Skeletal muscle satellite cell (primary cell): ENCODE results near the gene LAMA4.

Source experiments
- H3K27me3 ChIP-seq: 2 replicates; pipeline ENCODE4 v1.7.0; 2013; ENCODE audit warnings: low read length; ENCODE audit not compliant: control insufficient read depth, insufficient read depth
- H3K36me3 ChIP-seq: 2 replicates; pipeline ENCODE4 v1.7.0; 2013; ENCODE audit warnings: mild to moderate bottlenecking, control low read depth, low read length; ENCODE audit not compliant: insufficient read depth
- H3K4me1 ChIP-seq: 2 replicates; pipeline ENCODE4 v1.7.0; 2013; ENCODE audit warnings: low read length; ENCODE audit not compliant: control insufficient read depth, insufficient read depth
- H3K4me2 ChIP-seq: 2 replicates; pipeline ENCODE4 v1.7.0; 2013; ENCODE audit warnings: mild to moderate bottlenecking, low read length
- H3K4me3 ChIP-seq: 2 replicates; pipeline ENCODE4 v1.7.0; 2013; ENCODE audit warnings: low read length
- H3K9ac ChIP-seq: 2 replicates; pipeline ENCODE4 v1.7.0; 2013; ENCODE audit warnings: mild to moderate bottlenecking, low read depth, low read length, moderate library complexity
- H3K9me3 ChIP-seq: replicated peaks from 2 replicates; pipeline ENCODE4 v1.7.0; 2013; ENCODE audit warnings: mild to moderate bottlenecking, control low read depth, low read length

LAMA4 gene

DNA sequence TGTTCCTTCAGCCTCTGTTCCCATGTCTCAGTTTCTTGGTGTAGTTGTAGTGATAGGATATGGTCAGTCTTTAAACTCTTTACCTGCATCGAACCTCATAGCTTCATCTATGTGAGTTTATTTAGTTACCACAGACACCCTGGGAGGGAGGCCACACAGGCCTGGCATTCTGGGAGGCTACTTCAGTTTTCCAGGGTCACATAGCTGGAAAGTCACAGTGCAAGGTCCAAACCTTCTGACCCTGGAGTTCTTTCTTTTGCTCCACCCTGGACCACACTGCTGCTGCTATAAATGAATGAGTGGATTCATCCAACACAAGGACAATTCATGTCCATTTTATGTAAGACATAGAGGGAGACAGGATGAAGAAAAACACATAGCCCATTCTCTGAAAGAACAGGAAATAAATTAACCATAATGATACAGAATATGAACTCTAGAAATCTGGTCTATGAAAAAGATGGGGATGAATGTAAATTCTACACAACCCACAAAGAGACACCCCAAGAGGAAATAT lies 60.8 kb downstream of the LAMA4 start:
- Histone ChIP-seq H3K4me1 (peaks cover 10% of the 10 kb centered on the region), H3K36me3 (no peaks in the 10 kb centered on the region), H3K4me3 (no peak overlapping the region), H3K9ac (no peak overlapping the region), H3K9me3 (no peaks in the 10 kb centered on the region), H3K27me3 (no peaks in the 10 kb centered on the region), H3K4me2 (no peak overlapping the region)

GRCh38 chr6:112193117-112193516 lies 61.2 kb downstream of the LAMA4 start:
- Histone ChIP-seq H3K36me3 (no peaks in the 10 kb centered on the region), H3K9ac (no peak overlapping the region)

DNA sequence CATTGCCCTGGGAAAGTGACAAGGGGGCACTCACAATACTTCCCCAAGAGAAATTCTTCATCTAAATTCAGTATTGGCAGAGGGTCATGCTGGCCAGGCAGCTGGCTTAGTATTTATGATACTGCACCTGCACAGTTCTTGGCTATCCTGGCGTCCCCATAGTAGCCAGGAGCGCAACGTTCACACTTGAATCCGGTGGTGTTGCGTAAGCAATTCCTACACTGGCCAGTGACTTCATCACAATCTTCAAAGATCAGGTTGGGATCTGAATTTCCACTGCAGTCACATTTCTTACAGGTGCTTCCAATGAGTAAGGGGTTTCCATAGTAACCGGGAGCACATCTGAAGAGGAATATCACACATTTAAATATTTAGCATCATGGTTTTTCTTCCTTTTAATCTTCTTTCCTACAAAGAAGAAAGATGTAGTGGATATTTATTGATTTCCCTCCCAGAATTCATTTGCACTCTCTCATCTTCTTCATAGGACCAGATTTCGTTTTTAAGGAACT lies 62.8 kb downstream of the LAMA4 start:
- Histone ChIP-seq H3K9me3 (no peaks in the 10 kb centered on the region), H3K4me3 (no peak overlapping the region), H3K27me3 (no peaks in the 10 kb centered on the region), H3K4me2 (no peak overlapping the region), H3K36me3 (no peaks in the 10 kb centered on the region), H3K9ac (no peak overlapping the region), H3K4me1 (peaks cover 10% of the 10 kb centered on the region)

More at GRCh38 chr6:112193117-112193516, 61.2 kb downstream of the LAMA4 start:
- peaks cover 10% of the 10 kb centered on the region for H3K4me1 ChIP-seq
- no peaks in the 10 kb centered on the region for H3K9me3 ChIP-seq
- no peak overlapping the region for H3K4me3 ChIP-seq
- H3K4me2 ChIP-seq: no peak overlapping the region
- H3K27me3 ChIP-seq: no peaks in the 10 kb centered on the region

DNA sequence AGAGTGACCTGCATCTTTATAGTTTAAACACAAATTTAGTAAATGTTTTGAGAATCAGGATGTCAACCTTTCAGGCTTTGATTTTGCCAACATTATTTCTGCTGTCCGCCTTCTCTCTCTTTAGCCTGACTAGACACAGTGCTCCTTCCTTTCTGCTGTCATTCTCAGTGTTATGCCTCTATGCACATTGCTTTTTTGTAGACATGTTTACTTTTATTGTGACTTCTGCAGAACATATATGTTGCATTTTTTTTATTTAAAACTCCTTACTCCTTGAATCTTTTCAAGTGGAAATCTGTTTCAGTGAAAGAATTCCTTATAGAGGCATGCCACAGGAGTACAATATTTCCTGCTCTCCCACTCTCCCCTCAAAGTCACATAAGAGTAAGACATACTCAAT lies 64.2 kb downstream of the LAMA4 start:
- H3K4me1 ChIP-seq: peaks cover 10% of the 10 kb centered on the region
- no peak overlapping the region for H3K4me3 ChIP-seq
- H3K9me3 ChIP-seq: no peaks in the 10 kb centered on the region
- H3K9ac ChIP-seq: no peak overlapping the region
- H3K36me3 ChIP-seq: no peaks in the 10 kb centered on the region
- H3K4me2 ChIP-seq: no peak overlapping the region
- no peaks in the 10 kb centered on the region for H3K27me3 ChIP-seq

DNA sequence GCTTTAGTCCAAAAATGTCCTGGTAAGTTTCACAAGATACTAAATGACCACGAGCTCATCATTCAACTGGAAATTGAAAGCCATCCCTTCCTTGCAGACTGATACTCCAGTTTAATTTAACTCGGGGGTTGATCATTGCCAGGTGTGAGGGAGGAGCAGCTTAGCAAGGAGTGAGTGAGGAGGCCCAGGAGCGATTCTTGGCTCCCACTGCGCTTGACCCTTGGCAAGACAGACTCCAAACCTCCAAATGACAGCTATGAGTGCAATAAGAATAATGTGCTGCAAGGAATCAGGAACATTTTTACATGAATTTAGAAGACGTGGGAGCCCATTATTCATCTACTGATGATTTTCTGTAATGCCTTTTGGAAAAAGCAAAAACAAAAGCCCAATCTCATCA lies 64.9 kb downstream of the LAMA4 start:
- Histone ChIP-seq H3K27me3 (no peaks in the 10 kb centered on the region), H3K4me2 (no peak overlapping the region), H3K4me1 (peaks cover 10% of the 10 kb centered on the region), H3K9me3 (no peaks in the 10 kb centered on the region), H3K9ac (no peak overlapping the region), H3K4me3 (no peak overlapping the region), H3K36me3 (no peaks in the 10 kb centered on the region)

DNA sequence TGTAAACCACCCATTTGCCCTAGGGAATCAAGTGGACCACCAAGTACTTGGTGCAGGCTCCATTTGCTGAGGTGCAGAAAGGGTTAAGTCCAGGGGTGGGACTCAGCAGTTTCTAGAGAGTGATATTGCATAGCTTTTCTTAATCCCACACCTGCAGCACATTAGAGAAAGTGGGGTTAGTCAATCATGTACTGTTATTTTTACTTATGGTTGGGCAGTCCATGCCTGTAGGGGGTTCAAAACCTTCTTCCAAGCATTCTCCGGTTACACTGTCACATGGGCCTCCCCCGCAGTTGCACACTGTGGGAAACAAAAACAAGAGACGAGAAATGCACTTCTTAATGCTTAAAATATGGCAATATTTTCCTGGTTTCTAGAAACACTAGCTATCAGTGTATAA lies 65.5 kb downstream of the LAMA4 start:
- H3K27me3 ChIP-seq: no peaks in the 10 kb centered on the region
- H3K9me3 ChIP-seq: no peaks in the 10 kb centered on the region
- H3K9ac ChIP-seq: no peak overlapping the region
- H3K4me3 ChIP-seq: no peak overlapping the region
- no peaks in the 10 kb centered on the region for H3K36me3 ChIP-seq
- H3K4me1 ChIP-seq: peaks cover 10% of the 10 kb centered on the region
- H3K4me2 ChIP-seq: peak overlapping the region; percentile 15

DNA sequence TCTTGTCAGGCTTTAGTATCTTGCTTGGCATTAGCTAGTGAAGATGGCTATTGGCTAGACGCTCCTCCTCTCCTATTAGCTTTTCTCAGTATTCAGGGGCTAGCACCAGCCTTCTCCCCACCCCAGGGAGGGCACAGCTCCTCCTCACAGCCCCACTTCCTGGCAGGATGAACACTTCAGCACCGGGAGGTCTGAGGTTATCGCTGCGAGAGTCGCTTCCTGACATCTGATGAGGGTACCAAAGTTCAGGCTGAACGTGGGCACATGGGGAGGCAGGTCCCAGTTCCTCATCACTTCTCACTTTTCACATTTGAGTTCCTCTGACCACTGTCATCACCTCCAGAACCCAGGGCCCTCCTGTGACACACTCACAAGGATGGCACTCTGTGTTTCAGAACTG lies 66.6 kb downstream of the LAMA4 start:
- Histone ChIP-seq H3K9me3 (no peaks in the 10 kb centered on the region), H3K4me2 (no peak overlapping the region), H3K36me3 (no peaks in the 10 kb centered on the region), H3K4me3 (no peak overlapping the region), H3K9ac (no peak overlapping the region), H3K4me1 (peaks cover 19% of the 10 kb centered on the region), H3K27me3 (no peaks in the 10 kb centered on the region)

- Histone ChIP-seq H3K4me2 (no peak overlapping the region), H3K9me3 (no peaks in the 10 kb centered on the region), H3K36me3 (no peaks in the 10 kb centered on the region), H3K4me1 (peaks cover 26% of the 10 kb centered on the region), H3K9ac (no peak overlapping the region), H3K27me3 (no peaks in the 10 kb centered on the region), H3K4me3 (no peak overlapping the region)
These were observed 69.4 kb downstream of the LAMA4 start for GRCh38 chr6:112184951-112185350.

DNA sequence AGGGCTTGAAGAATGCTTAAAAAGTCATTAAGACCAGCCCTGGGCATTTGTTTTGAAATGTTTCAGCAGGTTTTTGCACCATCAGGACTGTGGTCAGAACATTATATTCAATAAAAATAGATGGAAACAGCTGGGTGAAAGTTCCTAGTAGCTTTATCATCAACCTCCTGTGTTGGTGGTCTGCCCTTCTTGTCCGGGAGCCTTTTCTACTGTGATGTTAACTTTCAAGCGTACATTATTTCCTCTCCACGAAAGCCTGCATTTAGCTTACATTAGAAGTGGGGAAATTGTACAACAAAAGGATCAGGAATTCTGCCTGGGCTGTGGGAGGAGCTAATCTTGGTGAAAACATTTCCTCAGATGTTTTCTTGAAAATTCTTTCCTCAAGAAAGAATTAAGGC lies 71.1 kb downstream of the LAMA4 start:
- H3K27me3 ChIP-seq: no peaks in the 10 kb centered on the region
- H3K9ac ChIP-seq: no peak overlapping the region
- no peak overlapping the region for H3K4me2 ChIP-seq
- H3K4me3 ChIP-seq: no peak overlapping the region
- no peaks in the 10 kb centered on the region for H3K36me3 ChIP-seq
- H3K4me1 ChIP-seq: peaks cover 26% of the 10 kb centered on the region
- H3K9me3 ChIP-seq: no peaks in the 10 kb centered on the region

DNA sequence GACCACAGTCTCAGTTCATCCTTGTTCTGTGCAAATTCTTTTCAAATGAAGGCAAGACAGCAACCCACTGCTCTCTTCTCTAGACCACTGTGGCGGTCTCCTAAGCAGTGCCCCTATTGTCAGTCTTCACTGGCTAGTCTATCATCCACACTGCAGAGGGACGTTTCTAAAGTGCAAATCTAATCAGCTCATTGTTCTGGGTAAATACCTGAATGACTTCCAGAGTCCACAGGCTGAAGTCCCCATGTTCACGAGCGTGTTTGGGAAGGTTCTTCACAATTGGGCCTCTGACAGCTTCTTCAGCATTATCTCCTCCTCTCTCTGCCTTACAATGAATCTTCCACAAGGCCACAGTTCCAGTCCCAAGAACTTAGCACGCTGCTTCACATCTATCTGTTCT lies 73.2 kb downstream of the LAMA4 start:
- Histone ChIP-seq H3K4me1 (peaks cover 26% of the 10 kb centered on the region), H3K9me3 (no peaks in the 10 kb centered on the region), H3K27me3 (no peaks in the 10 kb centered on the region), H3K9ac (no peak overlapping the region), H3K4me3 (no peak overlapping the region), H3K36me3 (no peaks in the 10 kb centered on the region), H3K4me2 (no peak overlapping the region)

DNA sequence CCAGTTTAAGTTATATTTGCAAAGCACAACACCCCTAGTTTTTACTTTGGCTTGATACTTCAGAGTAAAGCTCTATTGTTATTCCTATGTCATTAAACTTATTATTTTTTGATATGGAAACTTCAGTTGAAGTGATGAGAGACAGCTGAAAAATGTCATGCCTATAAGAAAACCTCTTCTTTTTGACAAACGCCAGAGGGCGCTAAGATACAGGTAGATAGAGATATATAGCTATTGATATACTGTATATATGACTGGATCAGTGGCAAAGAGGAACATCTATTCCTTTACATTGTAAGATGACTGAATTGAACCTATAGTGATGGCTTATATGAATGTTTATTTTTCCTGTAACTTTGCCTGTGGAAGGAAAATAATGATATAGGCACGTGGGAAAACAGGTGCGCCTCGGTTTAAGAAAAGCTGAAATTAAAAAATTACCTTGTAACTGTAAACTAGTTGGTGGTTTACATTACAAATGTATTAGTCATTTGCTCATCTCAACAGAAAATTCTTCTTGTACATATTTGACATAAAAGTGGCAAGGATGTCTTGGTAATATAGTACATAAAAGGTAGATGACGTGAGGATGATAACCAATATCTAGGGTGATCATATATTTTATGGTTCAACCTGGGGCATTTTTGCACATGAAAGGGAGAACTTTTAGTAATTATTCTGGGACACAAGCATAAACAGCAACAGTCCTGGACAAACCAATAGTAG lies 74.1 kb downstream of the LAMA4 start:
- Histone ChIP-seq H3K36me3 (no peaks in the 10 kb centered on the region), H3K4me1 (peaks cover 26% of the 10 kb centered on the region), H3K27me3 (no peaks in the 10 kb centered on the region), H3K9ac (no peak overlapping the region), H3K4me3 (no peak overlapping the region), H3K9me3 (no peaks in the 10 kb centered on the region), H3K4me2 (no peak overlapping the region)

DNA sequence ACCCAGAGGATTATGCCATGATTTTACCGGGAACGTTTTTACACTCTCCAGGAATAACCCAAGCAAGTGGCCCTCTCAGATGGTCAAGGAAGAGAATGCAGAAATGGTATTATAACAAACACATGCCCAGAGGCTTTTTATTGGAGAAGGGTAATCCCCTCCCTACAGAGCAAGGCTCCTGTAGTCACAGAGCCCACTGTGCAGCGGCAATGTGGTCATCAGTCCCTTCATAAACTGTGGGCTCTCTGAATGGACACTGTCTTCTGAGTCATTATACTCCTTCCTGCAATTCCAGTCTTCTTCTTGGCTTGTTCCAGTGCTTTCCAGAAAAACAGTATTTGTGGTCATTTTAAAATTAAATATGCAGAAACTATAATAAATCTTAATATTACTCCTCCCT lies 74.7 kb downstream of the LAMA4 start:
- Histone ChIP-seq H3K9ac (no peak overlapping the region), H3K27me3 (no peaks in the 10 kb centered on the region), H3K4me2 (no peak overlapping the region), H3K36me3 (no peaks in the 10 kb centered on the region), H3K4me3 (no peak overlapping the region), H3K4me1 (peaks cover 26% of the 10 kb centered on the region), H3K9me3 (no peaks in the 10 kb centered on the region)
